ENCODE results near the gene RUNDC1. TPM values are rescaled to one million over a fixed set of nuclear protein-coding genes. Genes with fewer than 3 reads are reported as not detected.

The RUNDC1 gene
- polyA plus RNA-seq, 1 donor (not counting 4 experiments of a cell fraction or from before 2014, with no cell fraction given): 11.1 TPM

GRCh38 chr17:42979511-42980273 is 673 bp upstream of the RUNDC1 start, which contains the start of gene PTGES3L:
TSS of gene PTGES3L (minus strand) at chr17:42980080. CDS start at chr17:42980053, 27 bp downstream.
- peak within 1 kb of the TSS; percentile 78 for H3K27ac ChIP-seq (ENCODE audit: control insufficient read depth, insufficient read depth, low read length)
- H2AFZ ChIP-seq (ENCODE audit: control insufficient read depth, low read length): peak within 1 kb of the TSS; percentile 95
- peak within 1 kb of the TSS; percentile 85 for H3K9ac ChIP-seq (ENCODE audit: control insufficient read depth, extremely low read depth, insufficient read depth, low read length)
- dilution Hi-C loops (cut with MboI; ENCODE audit: extremely low pct_ligation_motif_present, low sequenced_read_pairs): no loop called here
- H3K9me3 ChIP-seq (ENCODE audit: control insufficient read depth, low read depth, low read length): no peaks in the 10 kb centered on the region
- H3K4me2 ChIP-seq (ENCODE audit: control insufficient read depth, extremely low read depth, insufficient read depth, low read depth, low read length): peak within 1 kb of the TSS; percentile 96
- H3K79me2 ChIP-seq (ENCODE audit: control insufficient read depth, insufficient read depth, low read length): peaks cover 32% of the 10 kb centered on the region
- FAIRE-seq (no peak), DNase-seq (ENCODE audit: low read depth, low spot score) (no peak)
- no peaks in the 10 kb centered on the region for H3K9me1 ChIP-seq (ENCODE audit: control insufficient read depth, extremely low read depth, insufficient read depth, low read length)
- peaks cover 14% of the 10 kb centered on the region for H3K4me1 ChIP-seq (ENCODE audit: control insufficient read depth, extremely low read depth, insufficient read depth, low read length)
- H3K36me3 ChIP-seq (ENCODE audit: control insufficient read depth in 2 of 2, extremely low read depth in 1 of 2, insufficient read depth in 2 of 2, low read length in 2 of 2): peaks cover 0 to 8% of the 10 kb centered on the region in 2 experiments
- H3K27me3 ChIP-seq (ENCODE audit: control insufficient read depth, extremely low read depth, insufficient read depth, low read length): no peaks in the 10 kb centered on the region
- no peak for TF ChIP-seq EZH2 (IDR thresholded peaks at IDR 0.05; ENCODE audit: low read length)
- TF ChIP-seq CTCF (optimal IDR thresholded peaks at IDR 0.05 in 1 of 3, IDR thresholded peaks at IDR 0.05 in 1 of 3, conservative IDR thresholded peaks at IDR 0.05 in 1 of 3; ENCODE audit: extremely low read depth in 1 of 3, insufficient read depth in 2 of 3, low read length in 3 of 3): no peak
- no peaks in the 10 kb centered on the region for H4K20me1 ChIP-seq (ENCODE audit: control insufficient read depth, extremely low read depth, insufficient read depth, low read length)
- H3K4me3 ChIP-seq (ENCODE audit: control insufficient read depth in 2 of 3, extremely low read depth in 1 of 3, insufficient read depth in 2 of 3, low read depth in 1 of 3, low read length in 3 of 3): peak within 1 kb of the TSS; percentile 78 to 91 (median 90)

- Histone ChIP-seq H3K79me2 (ENCODE audit: control insufficient read depth, insufficient read depth, low read length) (peaks cover 34% of the 10 kb centered on the region), H3K9me1 (ENCODE audit: control insufficient read depth, extremely low read depth, insufficient read depth, low read length) (no peaks in the 10 kb centered on the region), H3K27me3 (ENCODE audit: control insufficient read depth, extremely low read depth, insufficient read depth, low read length) (no peaks in the 10 kb centered on the region), H3K4me3 (ENCODE audit: control insufficient read depth in 2 of 3, extremely low read depth in 1 of 3, insufficient read depth in 2 of 3, low read depth in 1 of 3, low read length in 3 of 3) (peak overlapping the region; percentile 78 to 91 (median 90)), H4K20me1 (ENCODE audit: control insufficient read depth, extremely low read depth, insufficient read depth, low read length) (no peaks in the 10 kb centered on the region), H3K36me3 (ENCODE audit: control insufficient read depth in 2 of 2, extremely low read depth in 1 of 2, insufficient read depth in 2 of 2, low read length in 2 of 2) (peaks cover 0 to 8% of the 10 kb centered on the region in 2 experiments), H3K27ac (ENCODE audit: control insufficient read depth, insufficient read depth, low read length) (peak overlapping the region; percentile 78), H3K9me3 (ENCODE audit: control insufficient read depth, low read depth, low read length) (no peaks in the 10 kb centered on the region), H3K4me1 (ENCODE audit: control insufficient read depth, extremely low read depth, insufficient read depth, low read length) (peaks cover 14% of the 10 kb centered on the region), H2AFZ (ENCODE audit: control insufficient read depth, low read length) (peak overlapping the region; percentile 95), H3K9ac (ENCODE audit: control insufficient read depth, extremely low read depth, insufficient read depth, low read length) (peak overlapping the region; percentile 85), H3K4me2 (ENCODE audit: control insufficient read depth, extremely low read depth, insufficient read depth, low read depth, low read length) (peak overlapping the region; percentile 96)
- dilution Hi-C loops (cut with MboI; ENCODE audit: extremely low pct_ligation_motif_present, low sequenced_read_pairs): no loop called here
- FAIRE-seq (no peak), DNase-seq (ENCODE audit: low read depth, low spot score) (no peak)
- TF ChIP-seq CTCF (optimal IDR thresholded peaks at IDR 0.05 in 1 of 3, IDR thresholded peaks at IDR 0.05 in 1 of 3, conservative IDR thresholded peaks at IDR 0.05 in 1 of 3; ENCODE audit: extremely low read depth in 1 of 3, insufficient read depth in 2 of 3, low read length in 3 of 3): peak in 2 of 3 experiments; percentile 43
- TF ChIP-seq EZH2 (IDR thresholded peaks at IDR 0.05; ENCODE audit: low read length): no peak
Measured at GRCh38 chr17:42980766-42981397, 517 bp downstream of the RUNDC1 start.

Data from keratinocyte (primary cell).